Lung (tissue), 12 donors: Measurements from ENCODE around the gene STK38L. TPM values are rescaled to one million over a fixed set of nuclear protein-coding genes. Genes with fewer than 3 reads are reported as not detected.

ENCODE experiments used
- ATAC-seq: fragments of 200-7000 bp; cut with Tn5 transposase; one replicate; pipeline ENCODE4 v1.9.1; 2020; ENCODE audit warnings: moderate number of reproducible peaks; ENCODE audit not compliant: insufficient read depth, low FRiP score
- DNase-seq, 3 donors: peaks; one replicate each; pipeline ENCODE4 v3.0.0-alpha.2; 2013 to 2017
- H3K27ac ChIP-seq, 2 donors: one replicate each; pipeline ENCODE4 v1.5.1; 2013; ENCODE audit warnings: mild to moderate bottlenecking in 2 of 2, moderate library complexity in 2 of 2, control low read depth in 1 of 2, inconsistent platforms in 1 of 2, low read depth in 1 of 2, low read length in 1 of 2
- H3K27me3 ChIP-seq, 3 donors: one replicate each; pipeline ENCODE4 v1.5.1; 2013; ENCODE audit warnings: low read length in 2 of 3; ENCODE audit not compliant: control insufficient read depth in 3 of 3, insufficient read depth in 3 of 3
- H3K36me3 ChIP-seq, 4 donors: one replicate each; pipeline ENCODE4 v1.5.1; 2013; ENCODE audit warnings: low read length in 4 of 4, mild to moderate bottlenecking in 1 of 4, moderate library complexity in 1 of 4; ENCODE audit not compliant: control insufficient read depth in 4 of 4, insufficient read depth in 4 of 4
- H3K4me1 ChIP-seq, 5 donors: one replicate each; pipeline ENCODE4 v1.5.1; 2013; ENCODE audit warnings: low read length in 5 of 5, mild to moderate bottlenecking in 2 of 5, moderate library complexity in 1 of 5; ENCODE audit not compliant: control insufficient read depth in 5 of 5, insufficient read depth in 5 of 5
- H3K4me3 ChIP-seq: one replicate; pipeline ENCODE4 v1.5.1; 2013; ENCODE audit warnings: mild to moderate bottlenecking, control low read depth, moderate library complexity
- H3K9ac ChIP-seq, 2 donors: one replicate each; pipeline ENCODE4 v1.5.1; 2013; ENCODE audit warnings: low read length in 2 of 2, control low read depth in 1 of 2; ENCODE audit not compliant: insufficient read depth in 1 of 2
- H3K9me3 ChIP-seq, 4 donors: one replicate each; pipeline ENCODE4 v1.5.1; 2013; ENCODE audit warnings: low read length in 3 of 4, mild to moderate bottlenecking in 1 of 4, moderate library complexity in 1 of 4; ENCODE audit not compliant: control insufficient read depth in 4 of 4, insufficient read depth in 3 of 4
- WGBS, 2 donors: extraction: QIAGEN DNeasy Blood & Tissue Kit; methylation state at CpG; one replicate each; pipeline ENCODE4 v1.1.7; 2013; 5-methylcytosine and 5-hydroxymethylcytosine counted together
- polyA plus RNA-seq, 2 donors: library from polyadenylated mRNA; stranded (reverse); fragments of 200-250 nt; gene quantifications; one replicate each; pipeline ENCODE4 v1.2.1, GENCODE V29; 2013
- total RNA-seq, 2 donors: library from RNA; depleted of rRNA in 1 of 2; stranded (reverse); fragments of >200 nt in 1 of 2; gene quantifications; one replicate each; pipeline ENCODE4 v1.2.1, GENCODE V29; 2014 to 2021
- TF ChIP-seq, protein P1 (sequence below): IDR thresholded peaks from 2 replicates; pipeline ENCODE4 v1.5.1; 2012; ENCODE audit warnings: mild to moderate bottlenecking; ENCODE audit errors: control extremely low read depth, extremely low read depth
- donor health status: control.
- donor health status: control.
- donor health status: Bipolar disorder and iron deficiency.
- donor health status: healthy.
- donor health status: DM: yes; HTN: yes; CAD: no.

Gene STK38L
- total and polyA plus RNA-seq, 4 donors: 6.5 to 41.5 (median 18.5) TPM

DNA sequence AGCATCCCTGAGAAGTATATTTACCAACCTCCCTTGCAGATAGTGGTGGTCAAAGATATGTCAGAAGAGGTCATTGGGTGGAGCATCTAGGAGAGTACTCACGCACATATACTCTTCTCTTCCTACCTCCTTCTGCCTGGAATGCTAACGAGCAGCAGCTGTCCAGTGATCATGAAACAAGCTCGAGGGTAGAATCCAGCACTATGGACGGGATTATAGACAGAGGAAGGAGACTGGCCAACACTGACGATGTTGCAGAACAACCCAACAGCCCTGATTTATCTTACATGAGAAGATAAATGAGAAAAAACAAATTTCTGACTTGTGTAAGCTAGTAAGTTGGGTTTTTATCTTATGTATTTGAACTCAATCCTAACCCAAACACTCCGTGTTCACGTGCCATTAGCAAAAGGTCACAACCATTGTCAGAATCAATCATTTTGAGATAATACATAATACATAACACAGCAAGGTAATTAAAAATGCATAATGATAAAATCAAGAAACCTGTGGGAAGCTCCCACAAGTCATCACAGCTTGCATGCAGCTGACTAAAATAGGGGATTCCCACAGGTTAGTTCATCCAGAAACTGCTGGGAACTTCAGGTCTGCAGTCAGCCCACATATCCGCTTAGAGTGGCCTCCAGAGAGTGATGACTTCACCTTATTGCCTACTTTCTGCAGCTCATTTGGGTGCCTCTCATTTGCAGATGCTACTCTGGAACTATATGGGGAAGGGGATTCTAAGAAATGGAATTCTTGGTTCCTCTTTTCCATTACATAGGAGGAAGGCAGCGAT is 36.3 kb upstream of the STK38L start:
- DNase-seq (no peak), ATAC-seq (no peak)
- H3K36me3 ChIP-seq: no peaks in the 10 kb centered on the region
- H3K27ac ChIP-seq: no peak overlapping the region
- H3K9me3 ChIP-seq: peaks cover 0 to 3% (median 0%) of the 10 kb centered on the region in 4 donors
- H3K9ac ChIP-seq: no peak overlapping the region
- TF ChIP-seq, protein P1, sequence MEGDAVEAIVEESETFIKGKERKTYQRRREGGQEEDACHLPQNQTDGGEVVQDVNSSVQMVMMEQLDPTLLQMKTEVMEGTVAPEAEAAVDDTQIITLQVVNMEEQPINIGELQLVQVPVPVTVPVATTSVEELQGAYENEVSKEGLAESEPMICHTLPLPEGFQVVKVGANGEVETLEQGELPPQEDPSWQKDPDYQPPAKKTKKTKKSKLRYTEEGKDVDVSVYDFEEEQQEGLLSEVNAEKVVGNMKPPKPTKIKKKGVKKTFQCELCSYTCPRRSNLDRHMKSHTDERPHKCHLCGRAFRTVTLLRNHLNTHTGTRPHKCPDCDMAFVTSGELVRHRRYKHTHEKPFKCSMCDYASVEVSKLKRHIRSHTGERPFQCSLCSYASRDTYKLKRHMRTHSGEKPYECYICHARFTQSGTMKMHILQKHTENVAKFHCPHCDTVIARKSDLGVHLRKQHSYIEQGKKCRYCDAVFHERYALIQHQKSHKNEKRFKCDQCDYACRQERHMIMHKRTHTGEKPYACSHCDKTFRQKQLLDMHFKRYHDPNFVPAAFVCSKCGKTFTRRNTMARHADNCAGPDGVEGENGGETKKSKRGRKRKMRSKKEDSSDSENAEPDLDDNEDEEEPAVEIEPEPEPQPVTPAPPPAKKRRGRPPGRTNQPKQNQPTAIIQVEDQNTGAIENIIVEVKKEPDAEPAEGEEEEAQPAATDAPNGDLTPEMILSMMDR: no peak
- no peaks in the 10 kb centered on the region for H3K4me1 ChIP-seq
- no peaks in the 10 kb centered on the region for H3K27me3 ChIP-seq
- 76 to 81% methylated on average over 9 of the region's 9 CpGs for WGBS, 2 donors
- H3K4me3 ChIP-seq: no peak overlapping the region

DNA sequence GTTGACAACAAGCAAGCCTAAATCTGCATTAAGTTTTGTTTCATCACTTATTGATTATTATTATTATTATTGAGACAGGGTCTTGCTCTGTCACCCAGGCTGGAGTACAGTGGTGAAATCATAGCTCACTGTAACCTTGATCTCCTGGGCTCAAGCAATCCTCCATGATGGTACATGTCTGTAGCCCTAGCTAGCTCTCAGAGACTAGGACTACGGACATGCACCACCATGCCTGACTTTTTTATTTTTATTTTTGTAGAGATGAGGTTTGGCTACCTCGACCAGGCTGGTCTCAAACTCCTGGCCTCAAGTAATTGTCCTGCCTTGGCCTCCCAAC is 35.7 kb upstream of the STK38L start:
- H3K4me3 ChIP-seq: no peak overlapping the region
- H3K9ac ChIP-seq: no peak overlapping the region
- ATAC-seq: no peak
- 89 to 90% methylated on average over 2 of the region's 2 CpGs for WGBS, 2 donors
- no peaks in the 10 kb centered on the region for H3K36me3 ChIP-seq
- no peaks in the 10 kb centered on the region for H3K4me1 ChIP-seq
- DNase-seq: no peak
- no peaks in the 10 kb centered on the region for H3K27me3 ChIP-seq
- H3K9me3 ChIP-seq: peaks cover 0 to 3% (median 0%) of the 10 kb centered on the region in 4 donors
- TF ChIP-seq, protein P1: no peak
- H3K27ac ChIP-seq: no peak overlapping the region

DNA sequence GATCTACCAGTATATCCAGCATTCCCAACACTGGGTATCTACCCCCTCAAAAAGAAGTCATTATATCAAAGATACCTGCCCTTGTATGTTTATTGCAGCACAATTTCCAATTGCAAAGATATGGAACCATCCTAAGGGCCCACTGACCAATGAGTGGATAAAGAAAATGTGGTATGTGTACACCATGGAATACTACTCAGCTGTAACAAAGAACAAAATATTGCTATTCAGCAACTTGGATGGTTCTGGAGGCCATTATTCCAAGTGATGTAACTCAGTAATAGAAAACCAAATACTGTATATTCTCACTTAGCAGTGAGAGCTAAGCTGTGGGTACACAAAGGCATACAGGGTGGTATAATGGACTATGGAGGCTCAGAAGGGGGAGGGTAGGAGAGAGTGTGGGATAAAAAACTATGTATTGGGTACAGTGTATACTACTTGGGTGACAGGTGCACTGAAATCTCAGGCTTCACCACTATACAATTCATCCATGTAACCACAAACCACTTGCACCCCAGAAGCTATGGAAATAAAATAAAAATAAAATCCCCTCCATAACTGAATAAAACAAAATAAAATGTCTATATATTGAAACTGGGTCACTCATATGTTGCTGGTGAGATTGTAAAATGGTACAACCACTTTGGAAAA is 34.7 kb upstream of the STK38L start:
- Histone ChIP-seq H3K27me3 (no peaks in the 10 kb centered on the region), H3K36me3 (no peaks in the 10 kb centered on the region), H3K9ac (no peak overlapping the region), H3K9me3 (peaks cover 0 to 3% (median 0%) of the 10 kb centered on the region in 4 donors), H3K4me3 (no peak overlapping the region), H3K27ac (no peak overlapping the region), H3K4me1 (no peaks in the 10 kb centered on the region)
- ATAC-seq (no peak), DNase-seq (no peak)
- TF ChIP-seq, protein P1: no peak
